Stimulated activated CD4-positive, alpha-beta T cell treated with anti-CD3 and anti-CD28 coated beads, Interleukin-2, amount 100 ng/mL, for 24 hours (primary cell): Measurements from ENCODE around the gene KCNK1.
"Not testable (repeated sequence)": the region's sequence is repeated elsewhere in the genome, so short reads cannot be mapped to it uniquely, and the experiment has no call there.

ENCODE experiments used
- DNase-seq, 2 donors: peaks; one replicate each; pipeline ENCODE4 v3.0.0-alpha.2; 2020

The KCNK1 gene

DNA sequence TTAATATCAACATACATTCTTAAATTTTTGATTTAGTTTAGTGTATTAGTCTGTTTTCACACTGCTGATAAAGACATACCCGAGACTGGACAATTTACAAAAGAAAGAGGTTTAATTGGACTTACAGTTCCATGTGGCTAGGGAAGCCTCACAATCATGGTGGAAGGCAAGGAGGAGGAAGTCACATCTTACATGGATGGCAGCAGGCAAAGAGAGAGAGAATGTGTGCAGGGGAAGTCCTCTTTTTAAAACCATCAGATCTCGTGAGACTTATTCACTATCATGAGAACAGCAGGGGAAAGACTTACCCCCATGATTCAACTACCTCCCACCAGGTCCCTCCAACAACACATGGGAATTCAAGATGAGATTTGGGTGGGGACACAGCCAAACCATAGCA, 56.5 kb downstream of the KCNK1 start:
- DNase-seq = not testable (repeated sequence)

DNA sequence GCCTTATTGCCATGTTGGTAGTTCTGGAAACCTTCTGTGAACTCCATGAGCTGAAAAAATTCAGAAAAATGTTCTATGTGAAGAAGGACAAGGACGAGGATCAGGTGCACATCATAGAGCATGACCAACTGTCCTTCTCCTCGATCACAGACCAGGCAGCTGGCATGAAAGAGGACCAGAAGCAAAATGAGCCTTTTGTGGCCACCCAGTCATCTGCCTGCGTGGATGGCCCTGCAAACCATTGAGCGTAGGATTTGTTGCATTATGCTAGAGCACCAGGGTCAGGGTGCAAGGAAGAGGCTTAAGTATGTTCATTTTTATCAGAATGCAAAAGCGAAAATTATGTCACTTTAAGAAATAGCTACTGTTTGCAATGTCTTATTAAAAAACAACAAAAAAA, 57.4 kb downstream of the KCNK1 start:
- DNase-seq = no peak

DNA sequence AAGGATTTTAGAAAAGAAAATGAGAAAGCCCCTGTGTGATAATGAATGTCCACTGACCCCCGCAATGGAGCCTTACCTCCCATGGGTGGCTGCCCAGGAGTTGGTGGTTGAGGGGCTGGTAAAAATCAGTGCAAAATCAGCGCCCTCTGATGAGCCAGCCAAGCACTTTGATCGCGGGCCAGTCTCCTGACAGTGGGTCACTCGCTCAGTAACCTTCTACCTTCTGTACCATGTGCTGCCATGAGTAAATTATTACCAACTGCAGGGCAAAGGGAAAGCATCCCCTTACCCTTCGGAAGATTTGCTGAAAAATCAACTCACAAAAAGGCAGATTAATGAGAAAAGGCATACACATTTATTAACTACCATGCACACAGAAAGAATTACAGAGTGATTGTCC, 58.8 kb downstream of the KCNK1 start:
- DNase-seq = no peak

DNA sequence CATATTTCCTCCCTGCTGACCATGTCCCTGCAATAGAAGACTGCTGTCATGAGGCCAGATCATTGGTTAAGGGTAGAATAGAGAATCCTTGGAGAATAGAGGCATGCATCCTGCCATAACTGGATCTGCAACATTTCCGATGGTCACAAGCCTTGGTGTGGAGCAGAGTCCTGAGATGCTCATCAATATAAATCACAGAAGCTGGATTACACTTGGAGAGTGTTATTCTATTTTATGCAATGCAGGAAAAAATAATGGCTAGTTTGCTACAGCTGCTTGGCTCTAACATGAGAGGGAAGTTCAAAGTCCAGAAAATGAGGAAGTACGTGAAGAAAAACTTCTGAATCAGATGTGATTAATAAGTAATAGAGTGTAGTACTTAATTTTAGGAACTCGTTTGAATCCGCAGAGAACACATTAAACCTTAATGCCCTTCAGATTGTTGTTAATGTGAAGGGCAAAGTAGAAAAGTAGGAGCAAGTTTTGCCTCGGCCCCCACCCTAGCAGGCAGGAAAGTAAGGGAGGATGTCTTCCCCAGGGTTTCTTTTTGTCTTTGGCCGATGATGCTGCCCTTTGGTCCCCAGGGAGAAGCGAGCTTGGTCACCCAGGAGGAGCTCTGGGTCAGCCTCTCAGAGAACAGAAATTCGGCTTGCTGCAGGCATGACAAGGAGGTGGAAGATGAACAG, 59.5 kb downstream of the KCNK1 start:
- no peak for DNase-seq

DNA sequence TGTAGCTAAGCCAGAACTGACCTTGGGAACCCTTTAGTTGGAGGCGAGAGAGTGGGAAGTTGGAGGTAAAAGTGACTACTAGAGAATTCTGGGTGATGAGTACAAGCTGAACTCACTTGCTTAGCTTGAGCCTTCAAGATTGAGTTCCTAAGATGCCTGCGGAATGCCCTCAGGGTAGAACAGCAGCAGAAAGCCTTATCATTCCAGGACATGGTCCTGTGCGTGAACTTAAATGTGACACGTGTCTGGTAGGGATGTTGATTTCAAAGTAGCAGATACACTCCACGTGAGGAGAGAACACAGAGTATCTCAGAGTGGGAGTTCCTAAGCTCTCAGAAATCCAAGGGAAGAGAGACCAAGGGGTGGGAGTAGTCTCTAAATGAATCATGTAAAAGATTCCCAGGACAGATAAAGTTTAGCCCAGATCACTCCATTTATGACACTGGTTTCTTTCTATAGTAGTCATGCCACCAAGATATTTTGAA, 60.1 kb downstream of the KCNK1 start:
- DNase-seq = no peak

DNA sequence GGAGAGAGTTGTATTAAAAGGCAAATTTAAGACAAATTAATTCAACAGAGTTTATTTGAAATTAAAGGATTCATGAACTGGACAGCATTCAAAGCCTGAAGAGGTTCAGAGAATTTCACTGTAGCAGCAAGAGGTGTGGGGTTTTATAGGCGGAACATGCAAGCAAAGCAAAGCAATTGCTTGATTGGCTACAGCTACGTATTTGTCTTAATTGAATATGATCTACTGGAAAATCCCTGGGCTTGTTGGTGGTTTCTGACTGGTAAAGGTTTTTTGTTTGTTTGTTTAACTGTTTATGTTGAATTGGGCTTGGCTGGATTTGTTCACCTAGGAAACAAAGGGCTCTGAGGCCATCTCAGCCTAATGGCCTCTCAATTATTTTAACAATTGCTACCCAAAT, 61.5 kb downstream of the KCNK1 start:
- no peak for DNase-seq

DNA sequence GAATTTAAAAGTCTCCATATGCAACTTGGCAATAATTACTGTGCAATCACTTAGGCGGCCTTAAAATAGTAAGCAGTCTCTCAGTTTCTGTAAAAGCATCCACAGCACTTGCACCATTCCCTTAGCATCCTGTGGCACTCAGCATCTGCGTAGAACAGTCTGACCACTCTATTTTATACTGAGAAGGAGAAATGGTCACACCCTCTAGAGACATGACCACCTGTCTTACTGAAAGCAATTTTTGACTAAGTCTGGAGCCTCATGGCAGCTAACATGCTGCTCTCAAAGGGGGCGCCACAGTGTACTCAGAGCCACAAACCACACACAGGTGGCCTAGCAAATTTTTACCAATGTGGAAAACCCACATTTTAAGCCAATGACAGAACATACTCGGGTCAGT, 62.0 kb downstream of the KCNK1 start:
- DNase-seq = no peak

DNA sequence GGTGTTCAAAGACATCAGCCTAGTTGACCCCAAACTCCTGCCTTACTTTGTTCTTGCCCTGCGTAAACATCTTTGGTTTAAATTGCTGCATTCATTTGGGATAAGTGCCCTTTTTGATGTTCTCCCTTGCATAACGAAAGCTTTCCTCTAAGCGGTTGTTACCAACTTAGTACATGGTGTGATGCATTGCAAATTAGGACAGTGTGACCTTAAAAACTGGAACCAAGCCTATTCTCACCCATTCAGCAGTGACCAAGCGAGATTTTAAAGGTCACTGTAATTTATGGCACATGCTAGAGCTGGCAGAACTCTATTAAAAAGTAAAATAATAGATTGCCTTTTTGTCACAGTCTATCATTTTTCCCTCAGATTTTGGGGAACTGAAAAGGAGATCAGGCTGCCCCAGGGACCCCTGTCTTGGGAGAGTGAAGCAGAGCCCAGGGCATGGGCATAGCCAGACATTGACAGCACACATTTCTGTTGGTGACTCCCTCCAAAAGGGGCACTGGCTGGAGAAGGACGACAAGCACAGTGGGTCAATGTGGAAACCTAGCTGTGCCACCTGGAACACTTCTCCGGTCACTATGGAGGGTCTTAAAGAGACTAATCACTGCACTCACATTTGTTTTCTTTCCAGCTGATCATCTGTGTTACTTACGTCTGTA, 63.9 kb downstream of the KCNK1 start:
- no peak for DNase-seq

DNA sequence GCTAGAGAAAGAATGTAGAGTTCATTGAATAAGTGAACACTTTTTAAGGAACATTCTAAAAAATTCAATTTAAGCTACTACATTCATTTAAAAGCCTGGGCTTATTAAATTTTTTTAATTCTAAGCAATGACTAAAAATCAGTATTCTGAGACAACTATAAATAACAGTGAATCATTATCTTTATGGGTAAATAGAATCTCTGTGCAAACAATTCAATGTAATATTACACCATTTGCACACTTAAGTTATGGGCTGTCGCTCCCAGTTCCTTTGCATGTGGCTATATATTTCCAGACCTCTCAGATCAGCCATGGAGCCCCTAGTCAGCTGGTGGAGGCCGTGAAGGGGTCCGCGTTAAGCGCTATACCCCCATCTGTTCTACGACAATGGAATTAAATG, 65.1 kb downstream of the KCNK1 start:
- no peak for DNase-seq

DNA sequence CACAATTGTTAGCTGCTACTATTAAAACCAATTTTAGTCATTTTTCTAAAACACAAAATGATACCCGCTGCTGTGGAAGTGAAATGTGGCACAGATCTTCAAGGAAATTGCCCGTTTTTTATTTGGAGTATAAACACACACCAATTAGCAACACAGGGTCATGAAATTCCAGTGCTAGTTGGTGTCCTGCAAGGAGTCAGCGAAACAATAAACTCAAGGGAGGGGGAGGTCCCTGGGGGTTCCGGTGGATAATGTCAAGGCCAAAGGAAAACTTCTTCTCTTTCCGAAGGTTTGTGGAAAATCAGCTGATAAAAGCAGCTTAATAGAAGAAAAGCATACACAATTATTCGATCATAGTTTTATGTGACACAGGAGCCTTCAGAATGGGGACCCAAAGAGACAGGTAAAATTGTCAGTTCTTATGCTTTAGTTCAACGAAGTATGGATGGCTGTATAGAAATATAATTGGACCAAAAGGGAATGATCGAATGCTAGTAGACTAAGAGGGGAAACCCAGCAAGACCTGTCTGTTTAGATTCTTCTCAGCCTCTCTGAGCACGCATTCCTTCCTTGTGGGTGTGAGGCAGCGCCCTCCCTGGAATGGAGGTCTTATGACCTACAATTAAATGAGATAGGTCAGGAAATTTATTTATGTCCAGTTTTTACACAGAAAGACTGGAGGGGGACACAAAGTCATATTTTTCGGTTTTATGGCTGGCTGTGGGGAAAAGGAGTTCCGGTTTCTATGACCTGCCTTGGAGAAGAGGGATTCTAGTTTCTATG, 65.9 kb downstream of the KCNK1 start:
- no peak for DNase-seq

DNA sequence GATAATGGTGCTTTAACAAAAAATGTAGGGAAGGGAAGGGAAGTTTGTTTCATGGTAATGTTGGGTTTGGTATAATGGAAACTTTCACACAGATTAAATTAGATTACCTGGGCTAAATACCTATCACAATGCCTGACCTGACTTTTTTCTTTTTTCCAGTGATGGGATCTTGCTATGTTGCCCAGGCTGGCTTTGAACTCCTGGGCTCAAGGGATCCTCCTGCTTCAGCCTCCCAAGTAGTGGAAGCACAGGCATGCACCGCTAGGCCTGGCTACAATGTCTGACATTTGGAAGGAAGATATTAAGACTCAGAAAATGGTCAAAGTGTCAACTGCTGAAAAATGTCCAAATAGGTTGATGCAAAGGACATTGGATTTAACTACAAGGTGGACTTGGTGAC, 67.4 kb downstream of the KCNK1 start:
- DNase-seq = no peak

DNA sequence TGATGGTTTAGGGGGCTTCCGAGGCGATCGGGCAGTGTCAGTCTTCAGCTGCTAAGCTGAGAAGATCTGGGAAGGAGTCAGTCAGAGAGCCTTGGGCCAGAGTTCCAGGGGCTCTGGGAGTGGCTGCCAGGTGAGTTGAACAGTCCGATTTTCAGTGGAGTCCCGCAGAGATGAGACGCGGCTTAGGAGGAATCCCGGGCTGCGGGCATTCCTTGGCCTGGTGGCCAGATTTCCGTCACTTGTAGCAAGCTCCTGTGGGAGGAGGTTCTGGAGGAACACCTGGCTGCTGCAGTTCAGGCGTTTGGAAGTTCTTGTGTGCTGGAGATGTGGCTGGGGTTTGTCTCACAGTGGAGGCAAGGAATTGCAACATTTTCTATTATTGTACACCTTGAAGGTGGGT, 72.7 kb downstream of the KCNK1 start:
- DNase-seq = not testable (repeated sequence)

DNA sequence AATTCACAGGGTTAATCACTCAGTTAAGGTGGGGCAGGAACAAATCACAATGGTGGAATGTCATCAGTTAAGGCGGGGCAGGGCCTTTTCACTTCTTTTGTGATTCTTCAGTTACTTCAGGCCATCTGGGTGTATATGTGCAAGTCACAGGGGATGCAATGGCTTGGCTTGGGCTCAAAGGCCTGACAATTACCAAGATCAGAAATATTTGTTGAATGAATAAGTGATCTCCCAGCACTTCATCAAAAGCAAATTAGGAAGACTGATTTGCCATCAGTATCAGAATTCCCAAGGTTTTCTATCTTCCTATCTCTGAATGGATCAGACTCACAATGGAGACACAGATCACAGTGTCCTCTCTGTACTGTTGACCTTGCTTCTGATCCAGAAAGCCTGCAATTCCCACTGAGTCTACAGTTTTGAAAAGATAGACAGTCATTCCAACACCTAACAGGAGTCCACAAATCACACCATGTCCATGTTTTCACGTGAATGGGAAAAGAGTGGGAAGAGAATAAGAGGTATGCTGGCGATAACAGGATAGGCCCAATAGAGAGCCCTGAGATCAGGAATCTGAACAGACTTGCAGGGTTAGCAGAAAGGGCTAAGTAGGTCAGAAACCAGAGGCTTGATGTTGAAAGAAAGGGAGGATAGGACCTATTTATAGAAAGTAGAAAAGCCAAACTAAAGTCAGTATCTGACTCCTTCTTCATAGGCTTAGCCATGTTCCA, 75.3 kb downstream of the KCNK1 start:
- DNase-seq = no peak

DNA sequence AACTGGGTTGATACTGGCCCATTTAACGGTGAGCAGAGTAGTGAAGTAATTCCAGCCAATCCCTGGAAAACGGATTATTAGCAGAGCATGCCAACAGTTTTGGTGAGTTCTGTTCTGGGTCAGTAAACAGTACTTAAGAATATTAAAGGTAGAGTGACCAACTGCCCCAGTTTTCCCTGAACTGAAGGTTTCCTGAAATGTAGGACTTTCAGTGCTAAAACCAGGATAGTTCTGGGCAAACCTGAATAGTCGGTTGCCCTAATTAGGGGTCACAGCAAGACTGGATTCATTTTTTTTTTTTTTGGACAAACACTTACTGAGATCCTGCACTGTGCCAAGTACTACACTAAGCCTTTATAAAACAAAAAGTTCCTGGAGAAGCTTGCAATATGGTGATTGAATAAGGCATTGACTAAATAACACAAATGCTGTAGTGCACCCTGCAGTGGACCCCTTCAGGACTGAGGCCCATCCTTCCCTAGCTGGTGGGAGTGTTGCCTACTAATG, 75.9 kb downstream of the KCNK1 start:
- DNase-seq = no peak

DNA sequence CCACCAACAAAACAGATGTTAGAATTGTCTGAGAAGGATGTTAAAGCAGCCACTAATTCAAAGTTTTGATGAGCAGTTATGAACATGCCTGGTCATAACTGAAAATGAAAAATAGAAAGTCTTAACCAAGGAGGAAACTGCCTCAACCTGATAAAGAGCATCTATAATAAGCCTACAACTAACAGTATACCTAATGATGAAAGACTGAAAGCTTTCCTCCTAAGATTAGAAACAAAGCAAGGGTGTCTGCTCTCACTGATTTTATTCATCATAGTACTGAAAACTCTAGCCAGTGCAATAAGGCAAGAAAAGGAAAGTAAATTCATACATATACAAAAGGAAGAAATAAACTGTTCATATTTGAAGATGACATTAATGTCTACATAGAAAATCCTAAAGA, 82.0 kb downstream of the KCNK1 start:
- DNase-seq = no peak

DNA sequence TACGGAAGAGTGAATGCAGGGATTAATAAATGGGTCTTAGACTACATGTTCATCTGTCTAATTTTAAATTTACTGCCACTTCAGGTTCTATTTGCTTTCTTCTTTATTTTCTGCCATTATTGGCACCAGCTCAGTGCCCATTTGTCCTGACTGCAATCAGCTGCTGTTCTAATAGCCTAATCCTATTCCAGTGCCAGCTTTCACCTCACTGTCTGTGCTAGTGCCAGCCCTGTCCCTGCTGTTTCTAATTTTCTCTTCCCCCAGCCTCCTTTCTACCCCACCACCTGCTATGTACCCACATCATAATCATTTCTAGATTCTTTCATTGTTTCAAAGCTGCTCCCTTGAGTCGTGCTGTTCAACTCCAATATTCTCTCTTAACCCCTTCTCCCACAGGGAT, 86.4 kb downstream of the KCNK1 start:
- no peak for DNase-seq

DNA sequence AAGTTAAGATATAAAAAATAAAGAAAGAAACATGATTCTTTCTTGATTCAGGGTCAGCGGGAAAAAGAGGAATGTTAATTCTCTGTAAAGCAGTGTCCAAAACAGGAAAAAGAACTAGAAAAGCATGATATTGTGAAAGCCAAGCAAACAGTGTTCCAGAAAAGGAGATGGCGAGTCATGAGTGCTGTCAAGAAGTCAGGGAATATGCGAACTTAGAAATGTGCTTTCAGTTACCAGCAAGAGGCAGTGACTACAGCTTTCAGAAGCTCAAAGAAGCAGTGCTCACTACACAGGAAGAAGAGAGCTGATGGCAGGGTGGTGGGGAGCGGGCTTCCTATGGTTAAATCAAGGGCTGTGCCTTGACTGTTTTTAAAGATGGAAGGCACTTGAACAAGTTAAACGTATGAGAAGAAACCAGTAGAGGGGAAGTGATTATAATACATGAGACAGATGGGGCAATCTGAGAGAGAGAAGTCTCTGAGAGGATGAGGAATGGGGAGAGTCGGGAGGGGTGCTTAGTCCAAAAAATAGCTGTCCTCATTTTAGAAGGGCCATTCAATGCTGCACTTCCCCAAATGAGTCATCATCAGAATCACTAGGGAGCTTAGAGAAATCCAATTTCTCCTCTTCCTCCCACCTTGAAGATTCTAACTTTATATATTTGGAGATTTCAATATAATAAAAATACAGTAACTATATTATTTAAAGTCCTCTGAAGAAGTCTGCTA, 90.4 kb downstream of the KCNK1 start:
- no peak for DNase-seq

DNA sequence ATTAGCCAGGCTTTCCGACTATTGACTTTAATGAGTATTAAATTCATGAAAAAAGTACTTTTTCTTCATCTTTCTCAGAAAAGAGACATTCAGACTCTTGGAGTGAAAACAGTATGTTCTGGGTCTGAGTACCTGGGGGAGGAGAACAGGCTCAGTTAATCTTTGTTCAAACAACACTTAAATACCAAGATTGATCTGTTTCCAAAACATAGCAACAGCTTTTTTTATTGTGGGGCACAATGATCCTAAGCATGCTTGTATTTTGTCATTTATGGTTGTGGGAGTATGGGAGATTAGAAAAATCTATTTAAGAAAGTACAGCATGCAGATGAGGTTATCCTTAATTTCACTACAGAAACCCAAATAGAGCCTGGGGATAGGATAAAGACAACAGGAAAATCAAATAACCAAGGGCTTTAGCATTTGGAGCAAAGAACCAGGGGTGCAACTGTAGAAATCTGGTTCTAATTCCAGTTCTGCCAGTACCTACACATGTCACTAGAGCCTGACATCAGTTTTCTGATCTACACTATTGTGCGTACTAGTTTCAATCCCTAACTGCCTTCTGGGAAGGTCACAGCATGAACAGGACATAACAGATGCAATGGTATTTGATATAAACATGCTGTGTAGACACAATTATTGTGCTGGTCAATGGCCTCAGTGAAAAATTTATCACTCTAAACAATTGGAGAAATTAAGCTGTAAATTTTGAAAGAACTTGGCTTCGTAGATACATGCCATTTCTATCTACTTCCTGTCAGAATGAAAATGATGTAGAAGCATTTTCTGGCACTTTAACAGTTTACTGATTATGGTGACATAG, 91.2 kb downstream of the KCNK1 start:
- no peak for DNase-seq

DNA sequence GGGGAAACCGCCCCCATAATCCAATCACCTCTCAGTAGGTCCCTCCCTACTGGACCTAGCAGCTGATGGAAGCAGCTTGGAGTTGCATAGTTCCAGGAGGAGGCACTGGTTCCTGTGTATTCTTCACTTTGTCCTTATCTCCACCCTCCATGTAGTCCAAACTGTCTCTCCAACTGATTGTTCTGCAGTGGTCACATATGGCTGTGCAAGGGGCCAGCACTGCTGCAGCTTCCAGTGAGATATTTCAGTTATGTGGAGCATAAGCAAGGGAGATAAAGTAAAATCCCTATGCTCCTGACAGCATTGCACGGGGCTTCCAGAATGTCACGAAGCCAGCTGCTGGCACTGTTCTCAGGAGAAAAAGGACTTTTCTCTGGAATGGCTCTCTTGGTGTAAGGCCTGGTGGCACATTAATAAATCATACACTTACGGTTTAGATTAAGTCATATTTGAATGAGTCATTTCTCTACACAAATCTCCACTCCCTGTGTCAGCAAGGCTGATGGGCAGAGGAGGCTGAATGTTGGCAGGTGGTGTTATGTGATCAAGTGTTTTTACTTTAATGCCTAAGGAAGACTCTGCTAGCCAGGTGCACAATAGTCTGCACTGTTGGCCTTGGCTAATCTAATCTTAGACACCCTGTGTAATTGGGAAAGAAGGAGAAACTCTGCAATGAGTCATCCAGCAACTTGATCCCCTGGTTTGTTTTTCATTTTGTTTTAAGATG, 93.4 kb downstream of the KCNK1 start:
- DNase-seq = no peak
